A549 (cell line): ENCODE results near the gene KIF2A.

Experiments
- EP300 ChIP-seq, 2 experiments: fragments of >200 bp; sonication (Bioruptor Twin); formaldehyde crosslinking; IDR thresholded peaks; 2 replicates in 1 of 2; 3 replicates in 1 of 2; pipeline ENCODE4 v1.6.1; 2016 to 2017
- JUN ChIP-seq, 2 experiments: fragments of >200 bp; sonication (Bioruptor Twin); formaldehyde crosslinking; IDR thresholded peaks; 2 replicates in 1 of 2; 3 replicates in 1 of 2; pipeline ENCODE4 v1.6.1; 2016 to 2017
- PHF8 ChIP-seq: fragments of 200-600 bp; sonication (generic); IDR thresholded peaks from 2 replicates; pipeline ENCODE4 v1.6.1; 2016; ENCODE audit warnings: low read depth, mild to moderate bottlenecking, antibody characterized with exemption, moderate library complexity, borderline replicate concordance
- TF ChIP-seq, protein P1 (sequence below): fragments of 200-600 bp; sonication (generic); IDR thresholded peaks from 2 replicates; pipeline ENCODE4 v1.6.1; 2016; ENCODE audit warnings: antibody characterized with exemption, mild to moderate bottlenecking, moderate library complexity
- TF ChIP-seq, protein P2 (sequence below): IDR thresholded peaks from 2 replicates; pipeline ENCODE4 v1.6.1; 2012
- TF ChIP-seq, protein P3 (sequence below): fragments of >200 bp; sonication (Bioruptor Twin); formaldehyde crosslinking; IDR thresholded peaks from 3 replicates; pipeline ENCODE4 v1.5.1; 2016

DNA sequence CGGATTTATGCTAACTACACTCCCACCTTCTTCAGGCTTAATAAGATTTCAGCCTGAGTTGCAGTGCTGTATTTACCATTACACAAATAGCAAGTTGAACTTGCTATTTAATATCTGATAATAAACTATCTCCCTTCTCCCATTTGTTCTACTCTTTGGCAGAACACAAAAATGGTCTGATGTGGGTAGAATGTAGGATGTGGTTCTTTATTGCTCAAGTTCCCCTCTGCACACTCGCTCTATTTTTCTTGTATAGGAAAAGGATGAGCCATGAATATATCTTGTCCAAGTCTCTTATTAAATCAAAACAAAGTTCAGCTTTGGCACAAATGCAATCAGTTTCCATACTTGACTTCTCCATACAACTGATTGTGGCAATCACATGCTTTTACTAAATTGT, 37.2 kb upstream of the KIF2A start:
- TF ChIP-seq, protein P1, sequence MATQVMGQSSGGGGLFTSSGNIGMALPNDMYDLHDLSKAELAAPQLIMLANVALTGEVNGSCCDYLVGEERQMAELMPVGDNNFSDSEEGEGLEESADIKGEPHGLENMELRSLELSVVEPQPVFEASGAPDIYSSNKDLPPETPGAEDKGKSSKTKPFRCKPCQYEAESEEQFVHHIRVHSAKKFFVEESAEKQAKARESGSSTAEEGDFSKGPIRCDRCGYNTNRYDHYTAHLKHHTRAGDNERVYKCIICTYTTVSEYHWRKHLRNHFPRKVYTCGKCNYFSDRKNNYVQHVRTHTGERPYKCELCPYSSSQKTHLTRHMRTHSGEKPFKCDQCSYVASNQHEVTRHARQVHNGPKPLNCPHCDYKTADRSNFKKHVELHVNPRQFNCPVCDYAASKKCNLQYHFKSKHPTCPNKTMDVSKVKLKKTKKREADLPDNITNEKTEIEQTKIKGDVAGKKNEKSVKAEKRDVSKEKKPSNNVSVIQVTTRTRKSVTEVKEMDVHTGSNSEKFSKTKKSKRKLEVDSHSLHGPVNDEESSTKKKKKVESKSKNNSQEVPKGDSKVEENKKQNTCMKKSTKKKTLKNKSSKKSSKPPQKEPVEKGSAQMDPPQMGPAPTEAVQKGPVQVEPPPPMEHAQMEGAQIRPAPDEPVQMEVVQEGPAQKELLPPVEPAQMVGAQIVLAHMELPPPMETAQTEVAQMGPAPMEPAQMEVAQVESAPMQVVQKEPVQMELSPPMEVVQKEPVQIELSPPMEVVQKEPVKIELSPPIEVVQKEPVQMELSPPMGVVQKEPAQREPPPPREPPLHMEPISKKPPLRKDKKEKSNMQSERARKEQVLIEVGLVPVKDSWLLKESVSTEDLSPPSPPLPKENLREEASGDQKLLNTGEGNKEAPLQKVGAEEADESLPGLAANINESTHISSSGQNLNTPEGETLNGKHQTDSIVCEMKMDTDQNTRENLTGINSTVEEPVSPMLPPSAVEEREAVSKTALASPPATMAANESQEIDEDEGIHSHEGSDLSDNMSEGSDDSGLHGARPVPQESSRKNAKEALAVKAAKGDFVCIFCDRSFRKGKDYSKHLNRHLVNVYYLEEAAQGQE, result no peak
- TF ChIP-seq, protein P2, sequence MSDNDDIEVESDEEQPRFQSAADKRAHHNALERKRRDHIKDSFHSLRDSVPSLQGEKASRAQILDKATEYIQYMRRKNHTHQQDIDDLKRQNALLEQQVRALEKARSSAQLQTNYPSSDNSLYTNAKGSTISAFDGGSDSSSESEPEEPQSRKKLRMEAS, result no peak
- TF ChIP-seq PHF8, result no peak
- no peak for TF ChIP-seq EP300 (IDR thresholded peaks at IDR 0.05)
- TF ChIP-seq, protein P3, sequence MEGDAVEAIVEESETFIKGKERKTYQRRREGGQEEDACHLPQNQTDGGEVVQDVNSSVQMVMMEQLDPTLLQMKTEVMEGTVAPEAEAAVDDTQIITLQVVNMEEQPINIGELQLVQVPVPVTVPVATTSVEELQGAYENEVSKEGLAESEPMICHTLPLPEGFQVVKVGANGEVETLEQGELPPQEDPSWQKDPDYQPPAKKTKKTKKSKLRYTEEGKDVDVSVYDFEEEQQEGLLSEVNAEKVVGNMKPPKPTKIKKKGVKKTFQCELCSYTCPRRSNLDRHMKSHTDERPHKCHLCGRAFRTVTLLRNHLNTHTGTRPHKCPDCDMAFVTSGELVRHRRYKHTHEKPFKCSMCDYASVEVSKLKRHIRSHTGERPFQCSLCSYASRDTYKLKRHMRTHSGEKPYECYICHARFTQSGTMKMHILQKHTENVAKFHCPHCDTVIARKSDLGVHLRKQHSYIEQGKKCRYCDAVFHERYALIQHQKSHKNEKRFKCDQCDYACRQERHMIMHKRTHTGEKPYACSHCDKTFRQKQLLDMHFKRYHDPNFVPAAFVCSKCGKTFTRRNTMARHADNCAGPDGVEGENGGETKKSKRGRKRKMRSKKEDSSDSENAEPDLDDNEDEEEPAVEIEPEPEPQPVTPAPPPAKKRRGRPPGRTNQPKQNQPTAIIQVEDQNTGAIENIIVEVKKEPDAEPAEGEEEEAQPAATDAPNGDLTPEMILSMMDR, result no peak
- TF ChIP-seq JUN (IDR thresholded peaks at IDR 0.05), result no peak
